ENCODE measurements around the gene ZNF628.
"Not testable (repeated sequence)": the region's sequence is repeated elsewhere in the genome, so short reads cannot be mapped to it uniquely, and the experiment has no call there.

ZNF628 gene

GRCh38 chr19:55495646-55496349 lies 19.4 kb downstream of the ZNF628 start:
- in situ Hi-C loops (cut with MboI; ENCODE audit: low sequenced_read_pairs): no loop called here

GRCh38 chr19:55496820-55497219 lies 20.4 kb downstream of the ZNF628 start:
- in situ Hi-C loops (cut with MboI; ENCODE audit: low sequenced_read_pairs): not testable (repeated sequence)

GRCh38 chr19:55497763-55498162 lies 21.3 kb downstream of the ZNF628 start:
- in situ Hi-C loops (cut with MboI; ENCODE audit: low sequenced_read_pairs): no loop called here

GRCh38 chr19:55498246-55498840 lies 21.9 kb downstream of the ZNF628 start:
- in situ Hi-C loops (cut with MboI; ENCODE audit: low sequenced_read_pairs): no loop called here

GRCh38 chr19:55500368-55500952 lies 24.0 kb downstream of the ZNF628 start:
- in situ Hi-C loops (cut with MboI; ENCODE audit: low sequenced_read_pairs): no loop called here

- in situ Hi-C loops (cut with MboI; ENCODE audit: low sequenced_read_pairs): no loop called here
Measured at GRCh38 chr19:55502197-55502952, 26.0 kb downstream of the ZNF628 start.

- in situ Hi-C loops (cut with MboI; ENCODE audit: low sequenced_read_pairs): no loop called here
Measured at GRCh38 chr19:55503157-55503501, 26.7 kb downstream of the ZNF628 start.

- in situ Hi-C loops (cut with MboI; ENCODE audit: low sequenced_read_pairs): no loop called here
Measured at GRCh38 chr19:55503502-55504251, 27.3 kb downstream of the ZNF628 start.

GRCh38 chr19:55504252-55504603 lies 27.8 kb downstream of the ZNF628 start:
- in situ Hi-C loops (cut with MboI; ENCODE audit: low sequenced_read_pairs): no loop called here

- in situ Hi-C loops (cut with MboI; ENCODE audit: low sequenced_read_pairs): no loop called here
Measured at GRCh38 chr19:55504981-55505380, 28.6 kb downstream of the ZNF628 start.

- in situ Hi-C loops (cut with MboI; ENCODE audit: low sequenced_read_pairs): no loop called here
Measured at GRCh38 chr19:55508120-55508519, 31.7 kb downstream of the ZNF628 start.

- in situ Hi-C loops (cut with MboI; ENCODE audit: low sequenced_read_pairs): loop anchor here (10.0 kb wide), 1 partner anchor 108 kb away; the partner anchor contains the start of gene ZNF784
Measured at GRCh38 chr19:55516878-55517620, 40.6 kb downstream of the ZNF628 start.

- in situ Hi-C loops (cut with MboI; ENCODE audit: low sequenced_read_pairs): loop anchor here (10.0 kb wide), 1 partner anchor 105 kb away; the partner anchor contains the start of gene ZNF784
Measured at GRCh38 chr19:55519451-55520311, 43.3 kb downstream of the ZNF628 start.

GRCh38 chr19:55520691-55521292 lies 44.4 kb downstream of the ZNF628 start:
- in situ Hi-C loops (cut with MboI; ENCODE audit: low sequenced_read_pairs): no loop called here

- in situ Hi-C loops (cut with MboI; ENCODE audit: low sequenced_read_pairs): no loop called here
Measured at GRCh38 chr19:55525289-55526101, 49.1 kb downstream of the ZNF628 start.

- in situ Hi-C loops (cut with MboI; ENCODE audit: low sequenced_read_pairs): no loop called here
Measured at GRCh38 chr19:55526216-55527196, 50.1 kb downstream of the ZNF628 start.

Data from HL-60/S4 treated with retinoic acid at 250 ng/mL for 4 days and 3 days (cell line).